Stimulated activated CD8-positive, alpha-beta memory T cell treated with anti-CD3 and anti-CD28 coated beads, Interleukin-7, amount 100 ng/mL, for 48 hours (primary cell): ENCODE measurements around the gene FAM117B.
"Not testable (repeated sequence)": the region's sequence is repeated elsewhere in the genome, so short reads cannot be mapped to it uniquely, and the experiment has no call there.

ENCODE experiments used
- DNase-seq, 2 donors: peaks; one replicate each; pipeline ENCODE4 v3.0.0-alpha.2; 2020; ENCODE audit warnings: low read depth in 1 of 2; ENCODE audit errors: extremely low read depth in 1 of 2

Gene FAM117B

GRCh38 chr2:202636213-202636513 is 1.4 kb downstream of the FAM117B start:
- DNase-seq, result no peak

DNA sequence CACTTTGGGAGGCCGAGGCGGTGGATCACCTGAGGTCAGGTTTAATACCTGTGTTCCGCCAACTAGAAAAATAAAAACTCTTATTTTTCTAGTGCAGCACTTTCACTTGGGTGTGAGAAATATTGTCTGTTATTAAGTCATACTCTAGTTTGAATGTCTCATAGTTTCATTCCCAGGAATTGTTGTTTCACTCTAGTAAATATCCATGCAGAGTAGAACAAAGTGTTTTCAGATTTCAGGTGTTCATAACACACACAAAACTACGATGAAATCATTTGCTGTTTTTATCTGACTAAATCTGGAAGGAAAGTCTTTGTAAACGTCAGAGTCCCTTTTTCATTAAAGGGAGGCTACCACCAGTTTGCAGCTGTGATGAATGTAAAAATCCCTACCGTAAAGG is 4.0 kb downstream of the FAM117B start:
- no peak for DNase-seq

DNA sequence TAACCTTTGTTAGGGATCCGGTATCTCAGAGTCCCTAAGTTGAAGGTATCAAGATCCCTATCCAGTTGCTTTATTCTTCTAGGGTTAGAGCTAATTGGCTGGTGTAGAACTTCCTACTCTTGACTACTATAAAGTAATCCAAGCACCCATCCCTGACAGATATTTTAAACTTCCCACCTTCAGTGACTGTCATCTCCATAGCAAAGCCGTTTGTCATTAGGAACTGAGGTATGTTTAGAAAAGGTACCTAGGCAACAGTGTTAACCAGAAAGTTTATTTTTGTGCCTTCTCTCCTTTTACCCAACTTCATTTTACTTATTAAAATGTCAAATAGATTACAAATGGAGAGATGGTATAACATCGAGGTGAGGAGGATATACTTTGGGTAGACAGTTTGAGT is 4.5 kb downstream of the FAM117B start:
- no peak for DNase-seq

DNA sequence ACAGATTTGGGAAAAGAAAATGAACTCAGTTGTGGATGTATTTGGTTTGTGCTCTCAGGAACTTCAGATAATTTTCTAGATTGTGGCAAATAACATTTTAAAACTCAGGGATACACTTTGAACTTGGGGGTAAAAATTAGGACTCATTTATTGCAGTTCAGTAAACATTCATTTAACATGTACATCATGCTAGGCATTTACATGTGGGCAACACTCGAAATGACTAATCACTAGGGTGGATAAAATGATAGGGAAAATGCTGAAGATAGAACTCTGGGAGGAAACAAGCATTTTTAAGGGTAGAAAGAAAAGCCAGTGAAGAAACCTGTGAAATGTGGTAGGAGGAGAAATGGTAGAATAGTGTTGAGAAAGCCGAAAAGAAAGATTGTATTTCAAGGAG is 7.8 kb downstream of the FAM117B start:
- no peak for DNase-seq

DNA sequence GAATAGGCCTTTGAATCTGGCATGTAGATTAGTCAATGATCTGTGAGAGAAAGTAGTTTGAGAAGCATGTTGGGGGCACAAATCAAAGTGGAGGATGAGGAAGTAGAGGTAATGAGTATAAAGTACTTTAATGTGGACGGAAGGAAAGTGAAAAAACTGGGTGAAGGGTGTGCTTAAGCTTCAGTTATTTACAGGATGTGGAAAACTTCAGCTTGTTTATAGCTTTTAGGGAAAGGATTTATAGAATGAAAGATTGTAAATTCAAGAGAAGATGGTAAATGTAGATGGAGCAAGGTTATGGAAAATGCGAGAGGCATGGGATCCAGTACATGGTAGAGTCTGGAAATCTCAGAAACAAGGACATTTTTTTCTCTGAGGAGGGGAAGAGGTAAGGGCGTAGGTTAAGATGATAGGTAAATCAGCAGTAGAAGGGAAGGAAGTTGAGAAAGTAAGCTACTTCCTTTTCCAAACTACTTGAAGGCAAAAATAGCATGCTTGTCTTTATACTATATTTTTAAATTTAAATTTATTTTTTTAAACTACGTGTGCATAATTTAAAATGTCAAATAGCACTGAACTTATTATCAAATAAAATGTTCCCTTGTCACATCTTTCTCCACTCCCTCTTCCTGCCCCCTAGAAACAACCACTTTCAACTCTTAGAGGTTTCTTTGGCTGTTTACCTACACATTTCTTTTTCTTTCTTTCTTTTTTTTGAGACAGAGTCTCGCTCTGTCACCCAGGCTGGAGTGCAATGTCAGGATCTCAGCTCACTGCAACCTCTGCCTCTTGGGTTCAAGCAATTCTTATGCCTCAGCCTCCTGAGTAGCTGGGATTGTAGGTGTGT is 8.5 kb downstream of the FAM117B start:
- DNase-seq, result no peak

GRCh38 chr2:202652119-202652518 is 17.4 kb downstream of the FAM117B start:
- DNase-seq, result no peak

DNA sequence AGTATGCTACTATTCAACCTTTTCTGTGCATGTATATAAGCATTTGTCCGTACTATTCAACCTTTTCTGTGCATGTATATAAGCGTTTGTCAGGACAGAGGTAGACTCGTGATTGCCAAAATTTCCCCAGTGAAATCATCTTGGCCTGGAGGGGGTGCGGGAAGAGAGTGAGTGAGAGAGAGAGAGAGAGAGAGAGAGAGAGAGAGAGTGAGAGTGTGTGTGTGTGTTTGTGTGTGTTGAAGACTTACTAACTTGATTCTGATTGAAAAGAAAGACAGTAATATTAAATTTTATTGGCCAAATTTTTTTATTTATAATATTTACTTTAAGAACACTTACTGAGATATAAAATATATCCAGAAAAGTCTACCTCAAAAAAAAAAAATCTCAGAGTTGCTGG is 19.1 kb downstream of the FAM117B start:
- DNase-seq, result no peak

DNA sequence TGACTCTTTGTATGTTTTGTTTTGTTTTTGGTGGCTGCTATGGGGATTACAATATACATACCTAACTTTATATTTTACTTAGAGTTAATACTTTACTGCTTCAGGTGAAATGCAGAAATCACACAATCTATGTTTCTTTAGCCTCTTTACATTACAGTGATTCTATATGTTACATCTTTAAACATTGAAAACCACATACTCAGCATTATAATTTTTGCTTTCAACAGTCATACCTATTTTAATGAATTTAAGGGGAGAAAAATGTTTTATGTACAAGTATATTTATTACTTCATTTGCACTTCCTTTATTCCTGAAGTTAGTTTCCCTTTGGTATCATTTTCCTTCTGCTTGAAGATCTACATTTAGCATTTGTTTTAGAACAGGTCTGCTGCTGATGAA is 23.1 kb downstream of the FAM117B start:
- DNase-seq, result no peak

GRCh38 chr2:202660796-202661195 is 26.0 kb downstream of the FAM117B start:
- no peak for DNase-seq

DNA sequence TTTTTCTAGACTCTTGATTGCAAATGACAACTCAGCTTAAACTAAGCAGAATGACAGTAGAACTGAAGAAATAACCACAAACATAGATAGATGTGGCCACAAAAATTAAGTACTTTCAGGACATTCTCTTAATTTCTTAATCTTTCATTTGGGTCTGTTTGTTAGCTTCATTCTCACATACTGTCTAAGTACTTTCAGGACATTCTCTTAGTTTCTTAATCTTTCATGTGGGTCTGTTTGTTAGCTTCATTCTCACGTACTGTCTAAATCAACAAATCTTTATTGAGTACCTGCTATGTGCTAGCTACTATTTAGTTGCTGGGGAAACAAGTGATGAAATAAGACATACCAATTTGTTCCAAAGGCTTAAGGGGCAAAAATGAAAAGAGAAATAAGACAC is 35.1 kb downstream of the FAM117B start:
- DNase-seq, result no peak

- no peak for DNase-seq
These were observed 36.7 kb downstream of the FAM117B start for GRCh38 chr2:202671317-202672035.

DNA sequence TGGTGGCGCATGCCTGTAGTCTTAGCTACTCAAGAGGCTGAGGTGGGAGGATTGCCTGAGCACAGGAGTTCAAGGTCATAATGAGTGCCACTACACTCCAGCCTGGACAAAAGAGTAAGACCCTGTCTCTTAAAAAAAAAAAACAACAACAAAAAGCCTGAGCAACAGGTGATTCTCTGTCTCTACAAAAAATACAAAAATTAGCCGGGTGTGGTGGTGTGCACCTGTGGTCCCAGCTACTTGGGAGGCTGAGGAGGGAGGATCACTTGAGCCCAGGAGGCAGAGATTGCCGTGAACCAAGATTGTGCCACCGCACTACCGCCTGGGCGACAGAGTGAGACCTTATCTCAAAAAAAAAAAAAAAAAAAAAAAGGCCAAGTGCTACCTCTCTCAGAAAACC is 40.3 kb downstream of the FAM117B start:
- not testable (repeated sequence) for DNase-seq

DNA sequence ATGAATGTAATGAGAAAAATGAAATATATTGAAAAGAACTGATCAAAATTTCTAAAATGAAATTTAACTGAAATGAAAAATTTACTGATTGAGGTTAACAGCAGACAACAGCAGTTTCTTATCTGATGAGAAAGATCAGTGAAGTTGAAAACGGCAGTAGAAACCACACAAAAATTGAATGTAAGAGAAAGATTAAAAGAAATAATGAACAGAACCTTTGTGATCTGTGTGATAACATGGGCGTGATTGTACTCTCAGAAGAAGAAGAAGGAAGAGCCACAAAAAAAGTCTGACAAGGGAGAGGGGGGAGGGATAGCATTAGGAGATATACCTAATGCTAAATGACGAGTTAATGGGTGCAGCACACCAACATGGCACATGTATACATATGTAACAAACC is 45.2 kb downstream of the FAM117B start:
- DNase-seq, result no peak

- no peak for DNase-seq
These were observed 45.7 kb downstream of the FAM117B start for GRCh38 chr2:202680512-202680911.

DNA sequence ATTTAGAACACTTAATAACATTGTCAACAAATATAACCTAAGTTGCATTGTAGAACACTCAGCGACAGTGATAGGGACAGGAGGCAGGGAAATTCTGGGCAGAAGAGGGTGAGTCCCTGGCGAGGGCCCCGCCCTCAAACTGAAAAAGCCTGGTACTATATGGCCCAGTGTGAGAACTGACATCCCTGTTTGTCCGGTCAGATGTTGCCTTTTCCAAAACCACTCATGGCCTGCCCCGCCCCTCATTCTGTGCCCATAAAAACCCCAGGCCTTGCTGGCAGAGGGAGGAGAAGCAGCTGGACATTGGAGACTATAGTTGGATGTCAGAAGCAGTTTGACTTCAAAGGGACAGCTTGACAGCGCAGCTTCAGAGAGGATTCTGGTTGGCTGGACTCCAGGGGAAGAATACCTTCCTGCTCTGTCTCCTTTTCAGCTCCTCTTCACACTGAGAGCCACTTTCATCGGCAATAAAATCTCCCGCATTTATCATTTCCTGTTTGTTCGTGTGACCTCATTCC is 47.0 kb downstream of the FAM117B start:
- no peak for DNase-seq

- DNase-seq, result no peak
These were observed 47.5 kb downstream of the FAM117B start for GRCh38 chr2:202682274-202682673.

GRCh38 chr2:202687276-202687675 is 52.5 kb downstream of the FAM117B start:
- DNase-seq, result no peak

DNA sequence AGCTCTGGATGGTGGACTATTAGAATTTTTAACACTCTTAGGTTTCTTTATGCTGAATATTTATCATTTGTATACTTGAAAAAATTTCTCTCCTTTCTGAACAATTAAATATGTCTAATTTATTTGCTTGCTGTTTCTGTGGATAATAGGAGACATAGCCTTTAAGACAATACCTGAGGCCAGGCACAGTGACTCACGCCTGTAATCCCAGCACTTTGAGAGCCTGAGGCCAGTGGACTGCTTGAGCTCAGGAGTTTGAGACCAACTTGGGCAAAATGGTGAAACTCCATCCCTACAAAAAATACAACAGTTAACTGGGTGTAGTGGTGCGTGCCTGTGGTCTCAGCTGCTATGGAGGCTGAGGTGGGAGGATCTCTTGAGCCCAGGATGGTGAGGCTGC is 54.7 kb downstream of the FAM117B start:
- no peak for DNase-seq

DNA sequence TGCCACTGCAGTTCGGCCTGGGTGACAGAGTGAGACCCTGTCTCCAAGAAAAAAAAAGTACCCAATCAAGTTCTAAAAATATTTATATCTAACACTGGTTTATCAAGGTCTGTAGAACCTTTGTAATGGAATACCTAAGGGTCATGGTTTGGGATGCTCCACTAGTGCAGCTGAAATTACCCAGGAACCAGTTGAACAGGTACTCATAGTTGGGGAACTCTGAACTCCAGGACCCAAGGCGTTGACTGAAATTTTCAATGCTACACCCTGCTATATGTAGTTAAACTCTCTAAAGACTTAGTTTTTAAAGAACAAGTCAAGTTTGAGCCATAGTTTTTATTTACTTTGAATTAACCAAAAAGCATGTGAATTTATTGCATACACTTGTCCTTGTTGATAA is 55.1 kb downstream of the FAM117B start:
- DNase-seq, result no peak

DNA sequence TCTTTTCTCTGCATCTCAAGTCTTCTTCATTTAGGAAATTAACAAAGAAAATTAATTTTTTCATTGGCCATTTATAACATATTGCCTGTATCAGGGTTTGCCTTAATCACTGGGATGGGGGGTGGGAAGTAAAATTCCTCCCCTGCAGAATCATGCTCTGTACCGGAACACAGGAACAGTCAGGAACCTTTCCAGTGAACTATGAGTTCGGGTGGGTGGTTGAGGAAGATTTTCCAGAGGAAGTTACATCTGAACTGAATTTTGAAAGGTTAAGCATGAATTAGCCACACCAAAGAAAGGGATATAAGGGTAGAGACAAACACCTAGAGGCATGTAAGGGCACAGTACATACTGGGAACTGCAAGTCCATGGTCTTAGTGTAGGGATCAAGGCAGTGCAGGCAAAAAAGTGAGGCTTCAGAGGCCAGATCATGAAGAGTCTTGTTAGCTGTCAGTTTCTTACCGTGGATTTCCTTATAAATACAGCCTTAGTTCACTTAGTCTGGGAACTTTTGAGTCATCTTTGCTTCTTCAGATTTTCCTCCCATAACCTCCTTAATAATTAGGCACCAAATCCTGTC is 55.6 kb downstream of the FAM117B start:
- DNase-seq, result no peak

GRCh38 chr2:202693503-202693902 is 58.7 kb downstream of the FAM117B start:
- DNase-seq, result no peak

GRCh38 chr2:202695166-202695565 is 60.4 kb downstream of the FAM117B start:
- DNase-seq, result no peak
